Upper lobe of right lung (tissue), 1 donor: ENCODE data around the gene PEX6. TPM values are rescaled to one million over a fixed set of nuclear protein-coding genes. Genes with fewer than 3 reads are reported as not detected.

Source experiments
- ATAC-seq: fragments of 200-7000 bp; cut with Tn5 transposase; one replicate; pipeline ENCODE4 v1.9.1; 2020; ENCODE audit warnings: mild to moderate bottlenecking, moderate library complexity
- DNase-seq: peaks from one replicate; pipeline ENCODE4 v3.0.0-alpha.2; 2020
- H3K27ac ChIP-seq: fragments of 200-600 bp; one replicate; pipeline ENCODE4 v1.8.0; 2022
- H3K27me3 ChIP-seq: fragments of 200-600 bp; one replicate; pipeline ENCODE4 v1.8.0; 2022; ENCODE audit warnings: mild to moderate bottlenecking
- H3K36me3 ChIP-seq: fragments of 200-600 bp; one replicate; pipeline ENCODE4 v1.8.0; 2022
- H3K4me1 ChIP-seq: fragments of 200-600 bp; one replicate; pipeline ENCODE4 v1.8.0; 2022
- H3K4me3 ChIP-seq: fragments of 200-600 bp; one replicate; pipeline ENCODE4 v1.8.0; 2022; ENCODE audit warnings: mild to moderate bottlenecking
- H3K9me3 ChIP-seq: fragments of 200-600 bp; one replicate; pipeline ENCODE4 v1.8.0; 2022
- intact Hi-C: fragments of 100-400 bp; cut with DNase I; formaldehyde crosslinking; loops from one replicate; pipeline ENCODE4 v1.11.0; 2022
- total RNA-seq: library from RNA; stranded (reverse); fragmentation: NEBNext Ultra II Directional; extraction: Animal tissue kit (Norgen Biotek cat#: 25700); gene quantifications from one replicate; pipeline ENCODE4 v1.2.1, GENCODE V29; 2021
- TF ChIP-seq, protein P1 (sequence below): fragments of 200-600 bp; IDR thresholded peaks from one replicate; pipeline ENCODE4 v1.8.0; 2022; ENCODE audit warnings: antibody characterized with exemption
- donor health status: DM: no; HTN: yes; CAD: no; lungs with severe emphysema.

The PEX6 gene
- total RNA-seq, 1 donor from 2014 or later, result 30.4 TPM

DNA sequence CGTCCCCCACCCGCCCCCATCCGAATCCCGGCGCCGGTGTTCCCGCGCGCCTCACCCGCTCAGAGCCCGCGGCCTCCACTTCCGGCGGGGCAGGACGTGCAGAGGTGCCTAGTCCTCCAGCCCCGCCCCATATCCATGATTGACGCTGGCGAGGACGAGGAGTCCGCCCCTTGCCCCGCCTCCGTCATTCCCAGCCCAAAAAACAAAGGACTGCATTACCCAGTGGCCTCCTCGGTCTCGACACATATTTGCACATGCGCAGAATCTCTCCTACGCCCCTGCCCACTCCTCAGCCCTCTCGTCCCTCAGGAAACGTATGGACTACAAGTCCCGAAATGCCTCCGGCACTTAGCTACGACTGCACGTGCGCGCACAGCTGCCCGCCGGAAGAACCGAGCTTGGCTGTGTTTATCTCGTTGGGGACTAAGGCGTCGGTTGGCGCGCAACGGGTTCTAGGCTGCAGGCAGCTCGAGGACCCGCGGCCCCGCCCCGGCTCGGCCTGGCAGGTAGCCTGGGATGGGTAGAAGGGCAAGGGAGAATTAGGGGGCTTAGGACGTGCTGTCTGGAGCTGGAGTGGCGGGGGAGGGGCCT is 35.0 kb upstream of the PEX6 start, which contains the start of the genes KLHDC3 and MEA1:
Gene KLHDC3, plus strand, starts transcription at position 407 of the 591 bp plus-strand sequence. CDS start 2,944 bp downstream, outside the sequence.
Gene MEA1, minus strand, starts transcription at position 104 of the 591 bp plus-strand sequence. CDS start 133 bp downstream, outside the sequence.
- H3K27me3 ChIP-seq, result no peaks in the 10 kb centered on the region
- ATAC-seq (peak; percentile 98), DNase-seq (peak; percentile 99)
- peaks cover 55% of the 10 kb centered on the region for H3K36me3 ChIP-seq
- intact Hi-C loops, result no loop called here
- peaks cover 35% of the 10 kb centered on the region for H3K4me1 ChIP-seq
- H3K9me3 ChIP-seq, result no peaks in the 10 kb centered on the region
- H3K4me3 ChIP-seq, result peak within 1 kb of the TSS; percentile 56
- TF ChIP-seq, protein P1, sequence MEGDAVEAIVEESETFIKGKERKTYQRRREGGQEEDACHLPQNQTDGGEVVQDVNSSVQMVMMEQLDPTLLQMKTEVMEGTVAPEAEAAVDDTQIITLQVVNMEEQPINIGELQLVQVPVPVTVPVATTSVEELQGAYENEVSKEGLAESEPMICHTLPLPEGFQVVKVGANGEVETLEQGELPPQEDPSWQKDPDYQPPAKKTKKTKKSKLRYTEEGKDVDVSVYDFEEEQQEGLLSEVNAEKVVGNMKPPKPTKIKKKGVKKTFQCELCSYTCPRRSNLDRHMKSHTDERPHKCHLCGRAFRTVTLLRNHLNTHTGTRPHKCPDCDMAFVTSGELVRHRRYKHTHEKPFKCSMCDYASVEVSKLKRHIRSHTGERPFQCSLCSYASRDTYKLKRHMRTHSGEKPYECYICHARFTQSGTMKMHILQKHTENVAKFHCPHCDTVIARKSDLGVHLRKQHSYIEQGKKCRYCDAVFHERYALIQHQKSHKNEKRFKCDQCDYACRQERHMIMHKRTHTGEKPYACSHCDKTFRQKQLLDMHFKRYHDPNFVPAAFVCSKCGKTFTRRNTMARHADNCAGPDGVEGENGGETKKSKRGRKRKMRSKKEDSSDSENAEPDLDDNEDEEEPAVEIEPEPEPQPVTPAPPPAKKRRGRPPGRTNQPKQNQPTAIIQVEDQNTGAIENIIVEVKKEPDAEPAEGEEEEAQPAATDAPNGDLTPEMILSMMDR, result no peak
- H3K27ac ChIP-seq, result peak within 1 kb of the TSS; percentile 80

DNA sequence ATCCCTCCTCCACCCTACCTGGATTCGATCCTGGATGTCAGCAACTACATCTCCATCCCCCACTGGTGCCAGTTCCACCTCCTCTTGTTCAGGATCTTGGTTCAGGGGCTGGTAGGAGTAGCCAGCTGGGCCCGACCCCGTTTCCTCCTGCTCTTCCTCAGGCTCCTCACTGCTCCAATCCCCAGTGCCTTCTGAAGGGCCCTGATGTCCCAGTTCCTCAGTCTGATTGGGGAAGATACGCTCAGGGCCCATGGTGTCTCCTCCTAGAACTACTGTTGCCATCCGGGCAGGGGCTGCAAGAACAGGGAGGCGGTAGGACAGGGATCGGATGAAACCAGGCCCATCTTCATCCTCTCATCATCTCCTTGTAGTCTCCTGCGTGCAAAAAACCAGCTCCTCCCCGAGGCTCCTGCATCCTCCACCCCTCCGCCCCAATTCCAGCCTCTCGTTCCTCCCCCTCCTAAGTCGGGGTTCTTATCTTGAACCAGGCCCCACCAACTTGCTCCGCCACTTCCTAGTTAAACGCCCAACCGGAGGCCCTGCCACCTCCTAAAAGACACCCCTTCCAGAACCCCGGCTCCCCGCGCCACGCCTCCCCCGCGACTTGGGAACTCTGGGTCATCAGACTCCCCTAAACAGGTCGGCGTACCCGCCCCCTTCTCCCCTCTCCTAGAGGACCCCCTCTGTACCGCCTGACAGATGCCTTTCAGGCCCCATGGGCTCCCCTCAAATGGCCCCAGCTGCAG is 34.3 kb upstream of the PEX6 start:
- intact Hi-C loops, result no loop called here
- ATAC-seq, result no peak
- H3K27ac ChIP-seq, result peak overlapping the region; percentile 80

DNA sequence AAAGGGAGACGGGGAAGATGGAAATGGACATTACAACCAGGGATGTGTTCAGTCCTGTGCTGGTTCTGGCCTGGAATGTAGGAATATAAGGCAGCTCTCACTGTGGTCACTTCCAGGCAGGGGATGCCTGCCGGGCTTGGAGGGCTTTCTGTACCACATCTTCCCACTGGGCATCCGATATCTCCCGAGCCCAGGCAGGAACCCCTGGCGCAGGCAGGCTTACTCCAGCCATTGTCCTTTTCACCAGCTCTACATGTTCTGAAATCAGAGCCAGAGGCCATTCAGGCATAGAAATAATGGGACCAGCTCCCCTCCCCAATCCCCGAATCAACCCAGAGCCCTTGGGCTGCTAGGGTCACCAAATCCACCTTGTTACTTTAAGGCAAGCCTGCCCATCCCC is 33.4 kb upstream of the PEX6 start:
- no peak for ATAC-seq
- H3K4me1 ChIP-seq, result peaks cover 35% of the 10 kb centered on the region
- H3K9me3 ChIP-seq, result no peaks in the 10 kb centered on the region
- TF ChIP-seq, protein P1, result no peak
- no peaks in the 10 kb centered on the region for H3K27me3 ChIP-seq
- H3K36me3 ChIP-seq, result peaks cover 54% of the 10 kb centered on the region
- DNase-seq, result no peak
- no peak overlapping the region for H3K4me3 ChIP-seq
- no peak overlapping the region for H3K27ac ChIP-seq
- intact Hi-C loops, result no loop called here

More for the DNA sequence above, 34.3 kb upstream of the PEX6 start:
- Histone ChIP-seq H3K9me3 (no peaks in the 10 kb centered on the region), H3K4me3 (peak overlapping the region; percentile 56), H3K36me3 (peaks cover 55% of the 10 kb centered on the region), H3K4me1 (peaks cover 35% of the 10 kb centered on the region), H3K27me3 (no peaks in the 10 kb centered on the region)
- DNase-seq, result no peak
- TF ChIP-seq, protein P1, result no peak

DNA sequence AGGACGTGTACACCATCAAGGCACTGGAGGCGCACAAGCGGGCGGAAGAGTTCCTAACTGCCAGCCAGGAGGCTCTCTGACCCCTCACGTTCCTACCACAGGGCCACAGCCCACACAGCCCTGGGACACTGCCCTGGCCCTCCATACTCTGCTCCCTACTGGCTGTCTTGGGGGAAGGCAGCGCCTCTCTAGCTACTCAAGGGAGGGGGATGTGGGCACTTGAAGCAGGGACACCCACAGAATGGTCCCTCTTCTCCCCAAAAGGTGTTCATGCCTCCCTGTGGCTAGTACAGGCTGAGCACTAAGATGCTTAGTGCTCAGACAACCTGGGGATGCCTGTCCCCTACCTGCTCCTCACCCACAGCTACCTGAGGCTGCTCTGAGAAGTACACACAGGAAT is 32.2 kb upstream of the PEX6 start:
- no peak for ATAC-seq
- Histone ChIP-seq H3K9me3 (no peaks in the 10 kb centered on the region), H3K36me3 (peaks cover 58% of the 10 kb centered on the region), H3K27me3 (no peaks in the 10 kb centered on the region), H3K4me3 (no peak overlapping the region), H3K27ac (no peak overlapping the region), H3K4me1 (peaks cover 25% of the 10 kb centered on the region)
- no peak for DNase-seq
- TF ChIP-seq, protein P1, result no peak
- intact Hi-C loops, result no loop called here

- DNase-seq, result no peak
- intact Hi-C loops, result no loop called here
- TF ChIP-seq, protein P1, result peak; percentile 20
- Histone ChIP-seq H3K4me3 (no peak overlapping the region), H3K27me3 (no peaks in the 10 kb centered on the region), H3K9me3 (no peaks in the 10 kb centered on the region), H3K4me1 (peaks cover 10% of the 10 kb centered on the region), H3K36me3 (peaks cover 58% of the 10 kb centered on the region), H3K27ac (no peak overlapping the region)
- ATAC-seq, result no peak
Measured at GRCh38 chr6:43009124-43009523, 30.1 kb upstream of the PEX6 start.
